Measurements from ENCODE around the gene RSPH4A.

GRCh38 chr6:116651916-116652315 lies 35.6 kb downstream of the RSPH4A start:
- TF ChIP-seq CTCF (IDR thresholded peaks at IDR 0.05; ENCODE audit: low read depth, low read length) (no peak), EZH2phosphoT487 (IDR thresholded peaks at IDR 0.05; ENCODE audit: low read depth) (no peak)
